Measurements from ENCODE around the gene TVP23A.
"Not testable (repeated sequence)": the region's sequence is repeated elsewhere in the genome, so short reads cannot be mapped to it uniquely, and the experiment has no call there.

- TF ChIP-seq, protein P1, sequence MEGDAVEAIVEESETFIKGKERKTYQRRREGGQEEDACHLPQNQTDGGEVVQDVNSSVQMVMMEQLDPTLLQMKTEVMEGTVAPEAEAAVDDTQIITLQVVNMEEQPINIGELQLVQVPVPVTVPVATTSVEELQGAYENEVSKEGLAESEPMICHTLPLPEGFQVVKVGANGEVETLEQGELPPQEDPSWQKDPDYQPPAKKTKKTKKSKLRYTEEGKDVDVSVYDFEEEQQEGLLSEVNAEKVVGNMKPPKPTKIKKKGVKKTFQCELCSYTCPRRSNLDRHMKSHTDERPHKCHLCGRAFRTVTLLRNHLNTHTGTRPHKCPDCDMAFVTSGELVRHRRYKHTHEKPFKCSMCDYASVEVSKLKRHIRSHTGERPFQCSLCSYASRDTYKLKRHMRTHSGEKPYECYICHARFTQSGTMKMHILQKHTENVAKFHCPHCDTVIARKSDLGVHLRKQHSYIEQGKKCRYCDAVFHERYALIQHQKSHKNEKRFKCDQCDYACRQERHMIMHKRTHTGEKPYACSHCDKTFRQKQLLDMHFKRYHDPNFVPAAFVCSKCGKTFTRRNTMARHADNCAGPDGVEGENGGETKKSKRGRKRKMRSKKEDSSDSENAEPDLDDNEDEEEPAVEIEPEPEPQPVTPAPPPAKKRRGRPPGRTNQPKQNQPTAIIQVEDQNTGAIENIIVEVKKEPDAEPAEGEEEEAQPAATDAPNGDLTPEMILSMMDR (IDR thresholded peaks at IDR 0.05): not testable (repeated sequence)
- TF ChIP-seq EP300, POLR2A (IDR thresholded peaks at IDR 0.05): not testable (repeated sequence)
Observed at GRCh38 chr16:10741249-10741648, 77.3 kb downstream of the TVP23A start.

All from stomach (tissue), 4 donors.